Adrenal gland (tissue), 12 donors: ENCODE data around the gene CCPG1. TPM values are rescaled to one million over a fixed set of nuclear protein-coding genes. Genes with fewer than 3 reads are reported as not detected.

Experiments
- DNase-seq, 7 donors: peaks; one replicate each; pipeline ENCODE4 v3.0.0-alpha.2; 2019 to 2020
- H3K27ac ChIP-seq, 5 donors: fragments of 200-600 bp; sonication (generic) in 4 of 5; 1 replicate in 3 of 5; 2 replicates in 2 of 5; pipeline versions ENCODE4 v1.5.1 to v1.8.0; 2016 to 2020; ENCODE audit warnings: mild to moderate bottlenecking in 1 of 5
- H3K27me3 ChIP-seq: fragments of 200-600 bp; 2 replicates; pipeline ENCODE4 v1.8.0; 2021
- H3K36me3 ChIP-seq, 2 donors: fragments of 200-600 bp; replicated peaks in 1 of 2; 1 replicate in 1 of 2; 2 replicates in 1 of 2; pipeline versions ENCODE4 v1.5.1 to v1.8.0; 2018 to 2022
- H3K4me1 ChIP-seq, 2 donors: fragments of 200-600 bp; replicated peaks in 1 of 2; 1 replicate in 1 of 2; 2 replicates in 1 of 2; pipeline versions ENCODE4 v1.5.1 to v1.8.0; 2018 to 2021
- H3K4me3 ChIP-seq, 4 donors: fragments of 200-600 bp; sonication (generic) in 3 of 4; one replicate each; pipeline ENCODE4 v1.5.1; 2016 to 2018
- H3K9me3 ChIP-seq, 3 donors: fragments of 200-600 bp; sonication (generic) in 1 of 3; replicated peaks in 1 of 3; 1 replicate in 2 of 3; 2 replicates in 1 of 3; pipeline versions ENCODE4 v1.5.1 to v1.8.0; 2016 to 2021
- CTCF ChIP-seq, 6 experiments: fragments of 450-650 bp in 4 of 6; fragments of 200-600 bp in 2 of 6; sonication (generic) in 1 of 6; IDR thresholded peaks; 1 replicate in 5 of 6; 2 replicates in 1 of 6; pipeline versions ENCODE4 v1.5.1 to v1.8.0; 2016 to 2021; ENCODE audit warnings: antibody characterized with exemption in 6 of 6, mild to moderate bottlenecking in 2 of 6, moderate library complexity in 1 of 6
- POLR2A ChIP-seq, 2 donors: fragments of 450-650 bp; IDR thresholded peaks; one replicate each; pipeline ENCODE4 v1.6.1; 2017; ENCODE audit warnings: antibody characterized with exemption in 2 of 2, mild to moderate bottlenecking in 2 of 2, moderate library complexity in 1 of 2
- WGBS, 4 donors: extraction: QIAGEN DNeasy Blood & Tissue Kit in 2 of 4; methylation state at CpG; one replicate each; pipeline versions ENCODE4 v1.1.5 to v1.1.7; 2013 to 2017; 5-methylcytosine and 5-hydroxymethylcytosine counted together
- intact Hi-C, 2 donors: fragments of 100-400 bp; cut with DNase I; formaldehyde crosslinking; loops; one replicate each; pipeline versions ENCODE4 v1.14.1 to v1.15.0; 2022 to 2023
- polyA plus RNA-seq, 3 donors: library from polyadenylated mRNA; stranded (reverse); fragments of 200-250 nt in 2 of 3; fragments of 350-450 nt in 1 of 3; fragmentation: Illumina TruSeq in 1 of 3; extraction: RNeasy Lipid Tissue Mini Kit (QIAGEN cat#74804) in 1 of 3; gene quantifications; one replicate each; pipeline ENCODE4 v1.2.3, GENCODE V29; 2013 to 2014
- total RNA-seq, 9 donors: library from RNA; depleted of rRNA in 4 of 9; stranded (reverse); fragments of >200 nt in 4 of 9; fragments of 120-200 nt in 1 of 9; fragmentation: NEBNext Ultra II Directional in 1 of 9; extraction: Animal tissue kit (Norgen Biotek cat#: 25700) in 1 of 9; gene quantifications; one replicate each; pipeline versions ENCODE4 v1.1.0 to v1.2.4, GENCODE V29; 2013 to 2023
- donor health status: healthy with polysubstance abuse.
- donor health status: Bipolar disorder and iron deficiency.
- donor health status: DM: yes; HTN: yes; CAD: no.
- donor health status: DM: no; HTN: no; CAD: no.
- donor health status: DM: no; HTN: no; CAD: no.
- donor health status: DM: yes; HTN: yes; CAD: no.

The CCPG1 gene
- total and polyA plus RNA-seq, 12 donors, result 19.5 to 102 (median 66.3) TPM

- TF ChIP-seq CTCF (IDR thresholded peaks at IDR 0.05) (no peak), POLR2A (IDR thresholded peaks at IDR 0.05) (no peak)
- WGBS, 4 donors, result 92 to 100% (median 96%) methylated on average over 1 of the region's 1 CpG; no CpG with 5 or more reads in 1 of the 4 donors
- no peak for DNase-seq
- Histone ChIP-seq H3K4me1 (no peaks in the 10 kb centered on the region), H3K27me3 (no peaks in the 10 kb centered on the region), H3K36me3 (peaks cover 0 to 14% of the 10 kb centered on the region in 2 donors), H3K27ac (no peak overlapping the region), H3K4me3 (no peak overlapping the region), H3K9me3 (no peaks in the 10 kb centered on the region)
- intact Hi-C loops, result no loop called here
Observed at GRCh38 chr15:55337160-55337559, 71.0 kb downstream of the CCPG1 start.

GRCh38 chr15:55334997-55335396 lies 73.2 kb downstream of the CCPG1 start:
- Histone ChIP-seq H3K4me3 (no peak overlapping the region), H3K4me1 (no peaks in the 10 kb centered on the region), H3K27me3 (no peaks in the 10 kb centered on the region), H3K9me3 (no peaks in the 10 kb centered on the region), H3K36me3 (peaks cover 0 to 14% of the 10 kb centered on the region in 2 donors), H3K27ac (no peak overlapping the region)
- 94 to 100% (median 98%) methylated on average over 1 of the region's 1 CpG for WGBS, 4 donors
- no peak for DNase-seq
- TF ChIP-seq POLR2A (IDR thresholded peaks at IDR 0.05) (no peak), CTCF (IDR thresholded peaks at IDR 0.05) (no peak)
- intact Hi-C loops, result no loop called here

- DNase-seq, result no peak
- no peak for TF ChIP-seq CTCF (IDR thresholded peaks at IDR 0.05)
- no peak for TF ChIP-seq POLR2A (IDR thresholded peaks at IDR 0.05)
- Histone ChIP-seq H3K4me3 (no peak overlapping the region), H3K4me1 (no peaks in the 10 kb centered on the region), H3K27me3 (no peaks in the 10 kb centered on the region), H3K9me3 (no peaks in the 10 kb centered on the region), H3K27ac (no peak overlapping the region), H3K36me3 (peaks cover 0 to 14% of the 10 kb centered on the region in 2 donors)
- intact Hi-C loops, result no loop called here
- 88 to 95% (median 94%) methylated on average over 5 of the region's 5 CpGs for WGBS, 4 donors
Observed at GRCh38 chr15:55334371-55334770, 73.8 kb downstream of the CCPG1 start.

GRCh38 chr15:55327387-55327786 lies 80.8 kb downstream of the CCPG1 start:
- WGBS, 4 donors, result 74 to 81% (median 75%) methylated on average over 1 of the region's 1 CpG
- Histone ChIP-seq H3K9me3 (no peaks in the 10 kb centered on the region), H3K36me3 (no peaks in the 10 kb centered on the region), H3K4me1 (no peaks in the 10 kb centered on the region), H3K27ac (no peak overlapping the region), H3K27me3 (no peaks in the 10 kb centered on the region), H3K4me3 (no peak overlapping the region)
- no peak for DNase-seq
- no peak for TF ChIP-seq POLR2A (IDR thresholded peaks at IDR 0.05)
- TF ChIP-seq CTCF (IDR thresholded peaks at IDR 0.05), result no peak
- intact Hi-C loops, result no loop called here
